ENCODE measurements around the gene PRR35.

The PRR35 gene

GRCh38 chr16:543301-544164 is 16.7 kb upstream of the PRR35 start:
- Histone ChIP-seq H3K4me3 (ENCODE audit: insufficient read length, low read depth) (no peak overlapping the region), H3K4me1 (ENCODE audit: insufficient read depth, insufficient read length) (peaks cover 17% of the 10 kb centered on the region), H3K9ac (ENCODE audit: insufficient read length, low read depth) (no peak overlapping the region), H3K36me3 (ENCODE audit: insufficient read depth, insufficient read length, low read length) (peaks cover 57% of the 10 kb centered on the region), H3K9me3 (ENCODE audit: insufficient read depth, low read length) (no peaks in the 10 kb centered on the region), H3K27me3 (ENCODE audit: insufficient read depth, insufficient read length) (no peaks in the 10 kb centered on the region)
- DNase-seq (ENCODE audit: low read depth, low spot score) = no peak
- no peak for TF ChIP-seq SUZ12 (IDR thresholded peaks at IDR 0.05; ENCODE audit: extremely low read depth, insufficient read depth, insufficient read length)
- no peak for TF ChIP-seq ZNF274 (IDR thresholded peaks at IDR 0.05; ENCODE audit: low read depth, low read length)
- TF ChIP-seq YY1 (IDR thresholded peaks at IDR 0.05; ENCODE audit: insufficient read depth, insufficient read length) = no peak

DNA sequence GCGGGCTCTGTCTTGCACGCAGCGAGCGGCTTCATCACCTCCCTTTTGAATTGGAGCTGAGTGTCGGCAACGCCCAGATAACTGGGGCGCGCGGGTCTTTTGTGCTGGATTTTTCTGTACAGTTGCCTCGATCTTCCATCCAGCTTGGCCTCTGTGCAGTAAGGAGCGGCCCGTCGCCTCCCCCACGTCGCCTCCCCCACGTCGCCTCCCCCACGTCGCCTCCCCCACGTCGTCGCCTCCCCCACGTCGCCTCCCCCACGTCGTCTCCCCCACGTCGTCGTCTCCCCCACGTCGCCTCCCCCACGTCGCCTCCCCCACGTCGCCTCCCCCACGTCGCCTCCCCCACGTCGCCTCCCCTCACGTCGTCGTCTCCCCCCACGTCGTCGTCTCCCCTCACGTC is 15.7 kb upstream of the PRR35 start:
- H3K4me1 ChIP-seq (ENCODE audit: insufficient read depth, insufficient read length) = peaks cover 17% of the 10 kb centered on the region
- peaks cover 58% of the 10 kb centered on the region for H3K36me3 ChIP-seq (ENCODE audit: insufficient read depth, insufficient read length, low read length)
- TF ChIP-seq ZNF274 (IDR thresholded peaks at IDR 0.05; ENCODE audit: low read depth, low read length) (no peak), YY1 (IDR thresholded peaks at IDR 0.05; ENCODE audit: insufficient read depth, insufficient read length) (no peak), SUZ12 (IDR thresholded peaks at IDR 0.05; ENCODE audit: extremely low read depth, insufficient read depth, insufficient read length) (no peak)
- no peak overlapping the region for H3K9ac ChIP-seq (ENCODE audit: insufficient read length, low read depth)
- DNase-seq (ENCODE audit: low read depth, low spot score) = no peak
- no peaks in the 10 kb centered on the region for H3K27me3 ChIP-seq (ENCODE audit: insufficient read depth, insufficient read length)
- H3K9me3 ChIP-seq (ENCODE audit: insufficient read depth, low read length) = no peaks in the 10 kb centered on the region
- no peak overlapping the region for H3K4me3 ChIP-seq (ENCODE audit: insufficient read length, low read depth)

DNA sequence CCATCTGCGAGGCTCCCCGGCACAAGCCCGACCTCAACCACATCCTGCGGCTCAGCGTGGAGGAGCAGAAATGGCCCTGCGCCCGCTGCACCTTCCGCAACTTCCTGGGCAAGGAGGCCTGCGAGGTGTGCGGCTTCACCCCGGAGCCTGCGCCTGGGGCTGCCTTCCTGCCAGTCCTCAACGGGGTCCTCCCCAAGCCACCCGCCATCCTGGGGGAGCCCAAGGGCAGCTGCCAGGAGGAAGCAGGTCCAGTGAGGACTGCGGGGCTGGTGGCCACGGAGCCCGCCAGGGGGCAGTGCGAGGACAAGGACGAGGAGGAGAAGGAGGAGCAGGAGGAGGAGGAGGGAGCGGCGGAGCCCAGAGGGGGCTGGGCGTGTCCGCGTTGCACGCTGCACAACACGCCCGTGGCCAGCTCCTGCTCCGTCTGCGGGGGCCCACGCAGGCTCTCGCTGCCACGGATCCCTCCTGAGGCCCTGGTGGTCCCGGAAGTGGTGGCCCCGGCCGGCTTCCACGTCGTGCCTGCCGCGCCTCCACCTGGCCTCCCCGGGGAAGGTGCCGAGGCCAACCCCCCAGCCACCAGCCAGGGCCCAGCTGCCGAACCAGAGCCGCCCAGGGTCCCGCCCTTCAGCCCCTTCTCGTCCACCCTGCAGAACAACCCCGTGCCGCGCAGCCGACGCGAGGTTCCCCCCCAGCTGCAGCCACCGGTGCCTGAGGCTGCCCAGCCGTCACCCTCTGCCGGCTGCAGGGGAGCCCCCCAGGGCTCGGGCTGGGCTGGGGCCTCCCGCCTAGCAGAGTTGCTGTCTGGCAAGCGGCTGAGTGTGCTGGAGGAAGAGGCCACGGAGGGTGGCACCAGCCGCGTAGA is 13.1 kb upstream of the PRR35 start:
- peaks cover 15% of the 10 kb centered on the region for H3K4me1 ChIP-seq (ENCODE audit: insufficient read depth, insufficient read length)
- H3K27me3 ChIP-seq (ENCODE audit: insufficient read depth, insufficient read length) = no peaks in the 10 kb centered on the region
- no peak overlapping the region for H3K9ac ChIP-seq (ENCODE audit: insufficient read length, low read depth)
- H3K4me3 ChIP-seq (ENCODE audit: insufficient read length, low read depth) = no peak overlapping the region
- TF ChIP-seq SUZ12 (IDR thresholded peaks at IDR 0.05; ENCODE audit: extremely low read depth, insufficient read depth, insufficient read length) (no peak), YY1 (IDR thresholded peaks at IDR 0.05; ENCODE audit: insufficient read depth, insufficient read length) (no peak)
- no peak for DNase-seq (ENCODE audit: low read depth, low spot score)
- no peaks in the 10 kb centered on the region for H3K9me3 ChIP-seq (ENCODE audit: insufficient read depth, low read length)
- peaks cover 51% of the 10 kb centered on the region for H3K36me3 ChIP-seq (ENCODE audit: insufficient read depth, insufficient read length, low read length)

DNA sequence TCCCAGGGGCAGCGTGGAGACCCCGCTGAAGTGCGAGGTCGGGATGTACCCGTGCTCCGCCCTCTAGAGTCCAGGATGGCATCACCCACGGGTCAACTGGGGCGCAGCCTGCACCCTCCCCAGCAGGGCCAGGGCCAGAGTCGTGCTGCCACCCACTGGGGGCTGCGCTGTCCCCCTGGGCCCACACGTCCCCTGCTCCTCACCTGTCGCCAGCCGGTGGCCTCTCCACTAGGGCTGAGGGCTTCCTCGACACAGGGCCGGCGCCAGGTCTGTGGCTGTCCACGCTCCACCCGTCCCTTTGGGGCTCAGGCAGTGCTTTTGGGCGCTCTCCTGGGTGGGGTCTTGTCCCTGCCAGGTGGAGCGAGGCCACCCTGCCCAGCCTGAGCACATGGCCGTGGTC is 11.6 kb upstream of the PRR35 start:
- TF ChIP-seq SUZ12 (IDR thresholded peaks at IDR 0.05; ENCODE audit: extremely low read depth, insufficient read depth, insufficient read length) = no peak
- TF ChIP-seq YY1 (IDR thresholded peaks at IDR 0.05; ENCODE audit: insufficient read depth, insufficient read length) = no peak
- no peak for TF ChIP-seq ZNF274 (IDR thresholded peaks at IDR 0.05; ENCODE audit: low read depth, low read length)
- no peak for DNase-seq (ENCODE audit: low read depth, low spot score)
- Histone ChIP-seq H3K9me3 (ENCODE audit: insufficient read depth, low read length) (no peaks in the 10 kb centered on the region), H3K36me3 (ENCODE audit: insufficient read depth, insufficient read length, low read length) (peaks cover 57% of the 10 kb centered on the region), H3K9ac (ENCODE audit: insufficient read length, low read depth) (no peak overlapping the region), H3K27me3 (ENCODE audit: insufficient read depth, insufficient read length) (no peaks in the 10 kb centered on the region), H3K4me3 (ENCODE audit: insufficient read length, low read depth) (no peak overlapping the region), H3K4me1 (ENCODE audit: insufficient read depth, insufficient read length) (peaks cover 14% of the 10 kb centered on the region)

DNA sequence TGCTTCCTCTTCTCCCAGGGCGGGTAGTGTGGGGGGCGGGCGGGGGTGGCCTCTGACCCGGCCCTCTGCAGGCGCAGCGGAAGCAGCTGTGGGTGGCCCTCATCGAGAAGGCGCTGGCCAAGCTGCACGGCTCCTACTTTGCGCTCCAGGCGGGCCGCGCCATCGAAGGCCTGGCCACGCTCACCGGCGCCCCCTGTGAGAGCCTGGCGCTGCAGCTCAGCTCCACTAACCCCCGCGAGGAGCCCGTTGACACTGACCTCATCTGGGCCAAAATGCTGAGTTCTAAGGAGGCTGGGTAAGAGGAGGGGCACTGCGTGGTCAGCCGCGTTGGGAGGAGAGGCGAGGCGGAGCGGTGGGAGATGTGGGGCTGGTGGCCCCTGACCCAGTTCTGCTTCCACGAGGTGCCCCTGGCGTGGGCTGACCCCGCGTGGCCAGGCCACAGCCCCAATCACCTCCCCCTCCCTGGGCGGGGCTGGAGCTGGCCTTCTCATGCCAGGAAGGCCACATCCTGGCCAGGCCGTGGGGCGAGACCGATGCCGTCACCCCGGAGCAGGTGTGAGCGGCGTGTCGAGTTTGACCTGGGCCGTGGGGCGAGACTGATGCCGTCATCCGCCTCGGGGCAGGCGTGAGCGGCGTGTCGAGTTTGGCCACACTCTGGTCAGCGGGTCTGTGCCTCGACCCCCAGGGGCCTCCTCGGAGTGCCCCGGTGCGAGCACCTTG is 10.5 kb upstream of the PRR35 start:
- Histone ChIP-seq H3K4me1 (ENCODE audit: insufficient read depth, insufficient read length) (peaks cover 12% of the 10 kb centered on the region), H3K4me3 (ENCODE audit: insufficient read length, low read depth) (no peak overlapping the region), H3K9me3 (ENCODE audit: insufficient read depth, low read length) (no peaks in the 10 kb centered on the region), H3K9ac (ENCODE audit: insufficient read length, low read depth) (no peak overlapping the region), H3K36me3 (ENCODE audit: insufficient read depth, insufficient read length, low read length) (peaks cover 63% of the 10 kb centered on the region), H3K27me3 (ENCODE audit: insufficient read depth, insufficient read length) (no peaks in the 10 kb centered on the region)
- DNase-seq (ENCODE audit: low read depth, low spot score) = no peak
- no peak for TF ChIP-seq SUZ12 (IDR thresholded peaks at IDR 0.05; ENCODE audit: extremely low read depth, insufficient read depth, insufficient read length)

- Histone ChIP-seq H3K9me3 (ENCODE audit: insufficient read depth, low read length) (no peaks in the 10 kb centered on the region), H3K4me3 (ENCODE audit: insufficient read length, low read depth) (no peak overlapping the region), H3K9ac (ENCODE audit: insufficient read length, low read depth) (no peak overlapping the region), H3K4me1 (ENCODE audit: insufficient read depth, insufficient read length) (peaks cover 17% of the 10 kb centered on the region), H3K27me3 (ENCODE audit: insufficient read depth, insufficient read length) (no peaks in the 10 kb centered on the region), H3K36me3 (ENCODE audit: insufficient read depth, insufficient read length, low read length) (peaks cover 70% of the 10 kb centered on the region)
- no peak for TF ChIP-seq YY1 (IDR thresholded peaks at IDR 0.05; ENCODE audit: insufficient read depth, insufficient read length)
- no peak for TF ChIP-seq ZNF274 (IDR thresholded peaks at IDR 0.05; ENCODE audit: low read depth, low read length)
- no peak for DNase-seq (ENCODE audit: low read depth, low spot score)
Observed at GRCh38 chr16:551210-551609, 9.0 kb upstream of the PRR35 start.

DNA sequence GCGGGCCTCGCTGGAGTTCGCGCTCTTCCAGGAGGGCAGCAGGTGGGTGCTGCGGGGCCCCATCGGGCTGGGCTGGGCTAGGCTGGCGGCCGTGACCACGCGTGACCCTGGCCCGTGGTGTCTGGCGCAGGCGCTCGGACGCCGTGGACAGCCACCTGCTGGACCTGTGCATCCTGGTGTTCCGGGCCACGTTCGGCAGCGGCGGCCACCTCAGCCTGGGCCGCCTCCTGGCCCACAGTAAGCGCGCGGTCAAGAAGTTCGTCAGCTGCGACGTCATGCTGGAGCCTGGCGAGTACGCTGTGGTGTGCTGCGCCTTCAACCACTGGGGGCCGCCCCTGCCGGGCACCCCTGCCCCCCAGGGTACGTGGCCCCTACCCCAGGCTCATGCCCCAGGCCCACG is 8.0 kb upstream of the PRR35 start:
- no peak for DNase-seq (ENCODE audit: low read depth, low spot score)
- no peaks in the 10 kb centered on the region for H3K9me3 ChIP-seq (ENCODE audit: insufficient read depth, low read length)
- H3K4me3 ChIP-seq (ENCODE audit: insufficient read length, low read depth) = no peak overlapping the region
- H3K36me3 ChIP-seq (ENCODE audit: insufficient read depth, insufficient read length, low read length) = peaks cover 67% of the 10 kb centered on the region
- H3K27me3 ChIP-seq (ENCODE audit: insufficient read depth, insufficient read length) = no peaks in the 10 kb centered on the region
- TF ChIP-seq YY1 (IDR thresholded peaks at IDR 0.05; ENCODE audit: insufficient read depth, insufficient read length) (no peak), ZNF274 (IDR thresholded peaks at IDR 0.05; ENCODE audit: low read depth, low read length) (no peak), SUZ12 (IDR thresholded peaks at IDR 0.05; ENCODE audit: extremely low read depth, insufficient read depth, insufficient read length) (no peak)
- no peak overlapping the region for H3K9ac ChIP-seq (ENCODE audit: insufficient read length, low read depth)
- H3K4me1 ChIP-seq (ENCODE audit: insufficient read depth, insufficient read length) = peaks cover 10% of the 10 kb centered on the region
